GM10847 (cell line): Measurements from ENCODE around the gene PHF8.

Experiments
- POLR2A ChIP-seq: IDR thresholded peaks from 2 replicates; pipeline ENCODE4 v1.6.1; 2011; ENCODE audit not compliant: insufficient read length; ENCODE audit errors: extremely low read depth

Gene PHF8

GRCh38 chrX:54044877-54045338 lies 635 bp upstream of the PHF8 start:
- TF ChIP-seq POLR2A = no peak

- peak; percentile 22 for TF ChIP-seq POLR2A
These were observed 640 bp downstream of the PHF8 start for GRCh38 chrX:54043541-54044125.

- TF ChIP-seq POLR2A = no peak
These were observed 1.2 kb downstream of the PHF8 start for GRCh38 chrX:54043056-54043455.

GRCh38 chrX:54042609-54043021 lies 1.7 kb downstream of the PHF8 start:
- TF ChIP-seq POLR2A = no peak

- no peak for TF ChIP-seq POLR2A
These were observed 13.9 kb downstream of the PHF8 start for GRCh38 chrX:54030329-54030728.

GRCh38 chrX:54029529-54030143 lies 14.6 kb downstream of the PHF8 start:
- TF ChIP-seq POLR2A = no peak

GRCh38 chrX:54024350-54024749 lies 19.9 kb downstream of the PHF8 start:
- no peak for TF ChIP-seq POLR2A

- no peak for TF ChIP-seq POLR2A
These were observed 31.3 kb downstream of the PHF8 start for GRCh38 chrX:54012830-54013500.

GRCh38 chrX:54007682-54008081 lies 36.6 kb downstream of the PHF8 start:
- no peak for TF ChIP-seq POLR2A

- no peak for TF ChIP-seq POLR2A
These were observed 46.5 kb downstream of the PHF8 start for GRCh38 chrX:53997724-53998123.

GRCh38 chrX:53992589-53992988 lies 51.7 kb downstream of the PHF8 start:
- no peak for TF ChIP-seq POLR2A

- no peak for TF ChIP-seq POLR2A
These were observed 54.1 kb downstream of the PHF8 start for GRCh38 chrX:53990171-53990570.

GRCh38 chrX:53984895-53985294 lies 59.4 kb downstream of the PHF8 start:
- no peak for TF ChIP-seq POLR2A

- TF ChIP-seq POLR2A = no peak
These were observed 69.7 kb downstream of the PHF8 start for GRCh38 chrX:53974529-53974928.

GRCh38 chrX:53969540-53969939 lies 74.7 kb downstream of the PHF8 start:
- TF ChIP-seq POLR2A = no peak

GRCh38 chrX:53950130-53950733 lies 94.0 kb downstream of the PHF8 start:
- TF ChIP-seq POLR2A = no peak
